Activated T-cell treated with anti-CD3 and anti-CD28 coated beads, Interleukin-2, amount 50 U/mL, for 72 hours (primary cell): ENCODE data around the gene CCL22. TPM values are rescaled to one million over a fixed set of nuclear protein-coding genes. Genes with fewer than 3 reads are reported as not detected.
A peak's percentile ranks its signal among the peaks of the same experiment; 100 is the strongest.
"Not testable (repeated sequence)": the region's sequence is repeated elsewhere in the genome, so short reads cannot be mapped to it uniquely, and the experiment has no call there.

ENCODE experiments used
- ATAC-seq, 2 donors: fragments of 150-1000 bp; cut with Tn5 transposase; replicated peaks in 1 of 2; 2 replicates each; pipeline ENCODE4 v1.10.0; 2021; ENCODE audit warnings: moderate library complexity in 2 of 2, mild to moderate bottlenecking in 1 of 2
- DNase-seq, 2 donors: peaks; one replicate each; pipeline ENCODE4 v3.0.0; 2021 to 2022; ENCODE audit warnings: mixed read lengths in 1 of 2
- H3K27ac Mint-ChIP-seq: one replicate; pipeline ENCODE4 v1.8.0; 2022; ENCODE audit warnings: mild to moderate bottlenecking, moderate library complexity, mixed read lengths
- H3K27me3 Mint-ChIP-seq: one replicate; pipeline ENCODE4 v1.8.0; 2022; ENCODE audit warnings: low read depth, mixed read lengths
- H3K36me3 Mint-ChIP-seq, 2 donors: one replicate each; pipeline ENCODE4 v1.8.0; 2022; ENCODE audit warnings: mixed read lengths in 2 of 2, mild to moderate bottlenecking in 1 of 2; ENCODE audit not compliant: insufficient read depth in 2 of 2
- H3K4me1 Mint-ChIP-seq: one replicate; pipeline ENCODE4 v1.8.0; 2022; ENCODE audit warnings: low read depth, mixed read lengths
- H3K4me3 Mint-ChIP-seq, 2 donors: one replicate each; pipeline ENCODE4 v1.8.0; 2022; ENCODE audit warnings: mild to moderate bottlenecking in 2 of 2, mixed read lengths in 2 of 2, moderate library complexity in 2 of 2
- H3K9me3 Mint-ChIP-seq, 2 donors: one replicate each; pipeline ENCODE4 v1.8.0; 2022; ENCODE audit warnings: mixed read lengths in 2 of 2
- total RNA-seq, 2 donors: library from RNA; stranded (reverse); gene quantifications; one replicate each; pipeline ENCODE4 v1.2.3, GENCODE V29; 2022

The CCL22 gene
- total RNA-seq, 2 donors from 2014 or later, result 4.6 to 8.0 TPM

GRCh38 chr16:57373117-57373947 lies 14.7 kb downstream of the CCL22 start:
- Mint-ChIP-seq H3K4me1 (peaks cover 25% of the 10 kb centered on the region), H3K36me3 (no peaks in the 10 kb centered on the region), H3K27me3 (peaks cover 11% of the 10 kb centered on the region), H3K4me3 (no peak overlapping the region), H3K9me3 (peaks cover 0 to 2% of the 10 kb centered on the region in 2 donors), H3K27ac (no peak overlapping the region)
- ATAC-seq (no peak), DNase-seq (no peak)

DNA sequence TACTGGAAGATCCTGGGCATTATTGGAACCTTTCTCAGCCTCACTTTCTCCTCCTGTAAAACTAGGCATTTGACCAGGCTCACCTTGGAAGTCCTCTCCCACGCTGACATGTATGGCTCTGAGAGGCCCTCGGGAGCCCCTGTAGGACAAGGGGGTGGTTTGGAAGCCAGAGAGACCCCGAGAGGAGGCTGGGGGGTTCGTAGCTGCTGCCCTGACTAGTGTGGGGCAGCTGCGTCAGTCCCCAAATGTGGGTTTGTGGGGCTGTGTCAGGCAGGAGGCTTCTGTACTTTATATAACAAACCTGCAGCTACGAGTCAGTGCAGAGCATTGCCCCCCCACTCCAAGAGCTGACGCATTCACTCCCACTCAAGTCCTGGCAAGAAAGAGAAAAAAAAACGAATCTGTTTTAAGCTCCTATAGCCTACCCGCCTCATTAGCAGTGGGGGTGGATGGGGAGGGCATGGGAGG lies 15.5 kb downstream of the CCL22 start:
- Mint-ChIP-seq H3K9me3 (peaks cover 0 to 2% of the 10 kb centered on the region in 2 donors), H3K4me1 (peaks cover 29% of the 10 kb centered on the region), H3K27me3 (peaks cover 11% of the 10 kb centered on the region), H3K4me3 (no peak overlapping the region), H3K27ac (no peak overlapping the region), H3K36me3 (no peaks in the 10 kb centered on the region)
- ATAC-seq (no peak), DNase-seq (peak in 1 of 2 donors; percentile 18)

GRCh38 chr16:57374925-57375465 lies 16.4 kb downstream of the CCL22 start:
- not testable (repeated sequence) for H3K27ac Mint-ChIP-seq, H3K9me3 Mint-ChIP-seq
- peaks cover 11% of the 10 kb centered on the region for H3K27me3 Mint-ChIP-seq

DNA sequence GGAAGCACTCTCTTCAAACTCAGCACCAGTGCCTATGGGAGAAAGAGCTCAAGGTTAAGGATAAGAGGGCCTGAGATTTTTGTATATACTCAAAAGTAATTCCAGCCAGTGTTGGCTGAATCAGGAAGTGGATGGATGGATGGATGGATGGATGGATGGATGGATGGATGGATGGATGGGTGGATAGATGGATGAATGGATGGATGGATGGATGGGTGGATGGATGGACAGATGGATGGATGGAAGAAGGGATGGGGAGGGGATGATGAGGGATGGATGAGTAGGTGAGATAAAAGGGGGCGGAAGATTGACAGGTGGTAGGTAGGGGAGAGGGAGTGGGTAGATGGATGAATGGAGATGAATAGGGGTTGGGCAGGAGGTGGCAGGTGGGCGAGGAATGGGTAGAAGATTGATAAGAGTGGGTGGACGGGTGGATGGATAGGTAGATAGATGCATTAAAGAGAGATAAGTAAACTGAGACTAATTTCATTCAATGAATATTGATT lies 17.8 kb downstream of the CCL22 start:
- peak overlapping the region; percentile 15 for H3K27ac Mint-ChIP-seq

More at GRCh38 chr16:57374925-57375465, 16.4 kb downstream of the CCL22 start:
- H3K4me3 Mint-ChIP-seq, DNase-seq, H3K36me3 Mint-ChIP-seq, ATAC-seq: not testable (repeated sequence)
- H3K4me1 Mint-ChIP-seq, result peaks cover 29% of the 10 kb centered on the region

DNA sequence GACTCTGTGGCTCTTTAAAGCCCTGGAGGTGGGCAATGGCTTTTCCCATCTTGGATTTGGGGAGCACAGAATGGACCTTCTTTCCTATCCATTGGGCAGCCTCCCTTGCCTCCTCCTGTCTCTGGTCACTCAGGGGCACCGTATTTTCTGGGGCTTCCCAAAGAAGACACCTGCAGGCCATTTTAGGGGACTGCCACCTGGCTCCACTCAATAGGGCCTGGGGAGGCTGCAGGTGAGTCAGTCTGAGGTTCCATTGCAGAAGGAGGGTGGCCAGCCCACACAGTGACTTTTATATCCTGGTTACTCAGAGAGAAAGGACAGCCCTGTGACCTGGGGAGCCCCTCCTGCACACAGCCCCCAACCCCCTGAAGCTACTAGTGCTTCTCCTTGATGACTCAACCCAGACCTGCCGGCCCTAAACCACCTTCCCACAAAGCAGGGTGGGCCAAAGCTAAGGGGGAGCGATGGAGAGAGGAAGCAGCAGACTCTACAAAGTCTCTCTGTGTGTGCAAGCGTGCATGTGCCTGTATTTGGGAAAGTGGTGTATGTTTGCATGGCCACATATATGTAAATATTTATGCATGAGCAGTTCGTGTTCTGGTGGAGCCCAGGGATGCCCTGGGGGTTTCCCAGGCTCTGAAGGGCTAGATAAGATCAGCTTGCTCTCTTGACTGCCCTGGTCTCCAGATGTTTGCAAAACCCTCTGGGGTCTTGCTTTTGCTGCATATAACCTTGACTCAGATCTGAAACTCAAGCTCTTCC lies 18.7 kb downstream of the CCL22 start:
- peaks cover 11% of the 10 kb centered on the region for H3K27me3 Mint-ChIP-seq
- peak overlapping the region; percentile 26 to 60 for H3K4me3 Mint-ChIP-seq
- peak; percentile 72 to 85 for DNase-seq
- H3K36me3 Mint-ChIP-seq, result no peaks in the 10 kb centered on the region
- H3K9me3 Mint-ChIP-seq, result peaks cover 0 to 2% of the 10 kb centered on the region in 2 donors
- peak; percentile 95 for ATAC-seq
- H3K4me1 Mint-ChIP-seq, result peaks cover 42% of the 10 kb centered on the region
- H3K27ac Mint-ChIP-seq, result no peak overlapping the region

More for the DNA sequence above, 17.8 kb downstream of the CCL22 start:
- Mint-ChIP-seq H3K4me3 (peak overlapping the region in 1 of 2 donors; percentile 36), H3K9me3 (peaks cover 0 to 2% of the 10 kb centered on the region in 2 donors), H3K4me1 (peaks cover 37% of the 10 kb centered on the region), H3K27me3 (peaks cover 11% of the 10 kb centered on the region), H3K36me3 (no peaks in the 10 kb centered on the region)
- DNase-seq, result no peak
- ATAC-seq, result no peak

GRCh38 chr16:57379579-57379978 lies 21.0 kb downstream of the CCL22 start:
- no peaks in the 10 kb centered on the region for H3K36me3 Mint-ChIP-seq
- no peak for DNase-seq
- peaks cover 15% of the 10 kb centered on the region for H3K27me3 Mint-ChIP-seq
- ATAC-seq, result no peak
- peaks cover 42% of the 10 kb centered on the region for H3K4me1 Mint-ChIP-seq
- H3K4me3 Mint-ChIP-seq, result no peak overlapping the region
- peaks cover 0 to 2% of the 10 kb centered on the region in 2 donors for H3K9me3 Mint-ChIP-seq
- no peak overlapping the region for H3K27ac Mint-ChIP-seq

- no peak for ATAC-seq
Observed at GRCh38 chr16:57380671-57381462, 22.3 kb downstream of the CCL22 start.

GRCh38 chr16:57381791-57382534 lies 23.4 kb downstream of the CCL22 start:
- Mint-ChIP-seq H3K27ac (no peak overlapping the region), H3K36me3 (no peaks in the 10 kb centered on the region), H3K4me3 (no peak overlapping the region), H3K4me1 (peaks cover 30% of the 10 kb centered on the region), H3K27me3 (peaks cover 6% of the 10 kb centered on the region), H3K9me3 (no peaks in the 10 kb centered on the region)
- DNase-seq (no peak), ATAC-seq (no peak)

More at GRCh38 chr16:57380671-57381462, 22.3 kb downstream of the CCL22 start:
- DNase-seq, result no peak
- H3K36me3 Mint-ChIP-seq, result no peaks in the 10 kb centered on the region
- H3K4me1 Mint-ChIP-seq, result peaks cover 41% of the 10 kb centered on the region
- peaks cover 0 to 2% of the 10 kb centered on the region in 2 donors for H3K9me3 Mint-ChIP-seq
- H3K4me3 Mint-ChIP-seq, result no peak overlapping the region
- no peak overlapping the region for H3K27ac Mint-ChIP-seq
- peaks cover 14% of the 10 kb centered on the region for H3K27me3 Mint-ChIP-seq

DNA sequence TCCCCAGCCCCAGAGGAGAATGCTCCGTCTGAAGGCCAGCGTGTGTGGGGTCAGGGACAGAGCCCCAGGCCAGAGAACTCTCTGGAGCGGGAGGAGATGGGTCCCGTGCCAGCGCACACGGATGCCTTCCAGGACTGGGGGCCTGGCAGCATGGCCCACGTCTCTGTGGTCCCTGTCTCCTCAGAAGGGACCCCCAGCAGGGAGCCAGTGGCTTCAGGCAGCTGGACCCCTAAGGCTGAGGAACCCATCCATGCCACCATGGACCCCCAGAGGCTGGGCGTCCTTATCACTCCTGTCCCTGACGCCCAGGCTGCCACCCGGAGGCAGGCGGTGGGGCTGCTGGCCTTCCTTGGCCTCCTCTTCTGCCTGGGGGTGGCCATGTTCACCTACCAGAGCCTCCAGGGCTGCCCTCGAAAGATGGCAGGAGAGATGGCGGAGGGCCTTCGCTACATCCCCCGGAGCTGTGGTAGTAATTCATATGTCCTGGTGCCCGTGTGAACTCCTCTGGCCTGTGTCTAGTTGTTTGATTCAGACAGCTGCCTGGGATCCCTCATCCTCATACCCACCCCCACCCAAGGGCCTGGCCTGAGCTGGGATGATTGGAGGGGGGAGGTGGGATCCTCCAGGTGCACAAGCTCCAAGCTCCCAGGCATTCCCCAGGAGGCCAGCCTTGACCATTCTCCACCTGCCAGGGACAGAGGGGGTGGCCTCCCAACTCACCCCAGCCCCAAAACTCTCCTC lies 24.1 kb downstream of the CCL22 start:
- peaks cover 6% of the 10 kb centered on the region for H3K27me3 Mint-ChIP-seq
- ATAC-seq (no peak), DNase-seq (no peak)
- H3K9me3 Mint-ChIP-seq, result no peaks in the 10 kb centered on the region
- H3K27ac Mint-ChIP-seq, result no peak overlapping the region
- no peak overlapping the region for H3K4me3 Mint-ChIP-seq
- H3K4me1 Mint-ChIP-seq, result peaks cover 27% of the 10 kb centered on the region
- H3K36me3 Mint-ChIP-seq, result no peaks in the 10 kb centered on the region

DNA sequence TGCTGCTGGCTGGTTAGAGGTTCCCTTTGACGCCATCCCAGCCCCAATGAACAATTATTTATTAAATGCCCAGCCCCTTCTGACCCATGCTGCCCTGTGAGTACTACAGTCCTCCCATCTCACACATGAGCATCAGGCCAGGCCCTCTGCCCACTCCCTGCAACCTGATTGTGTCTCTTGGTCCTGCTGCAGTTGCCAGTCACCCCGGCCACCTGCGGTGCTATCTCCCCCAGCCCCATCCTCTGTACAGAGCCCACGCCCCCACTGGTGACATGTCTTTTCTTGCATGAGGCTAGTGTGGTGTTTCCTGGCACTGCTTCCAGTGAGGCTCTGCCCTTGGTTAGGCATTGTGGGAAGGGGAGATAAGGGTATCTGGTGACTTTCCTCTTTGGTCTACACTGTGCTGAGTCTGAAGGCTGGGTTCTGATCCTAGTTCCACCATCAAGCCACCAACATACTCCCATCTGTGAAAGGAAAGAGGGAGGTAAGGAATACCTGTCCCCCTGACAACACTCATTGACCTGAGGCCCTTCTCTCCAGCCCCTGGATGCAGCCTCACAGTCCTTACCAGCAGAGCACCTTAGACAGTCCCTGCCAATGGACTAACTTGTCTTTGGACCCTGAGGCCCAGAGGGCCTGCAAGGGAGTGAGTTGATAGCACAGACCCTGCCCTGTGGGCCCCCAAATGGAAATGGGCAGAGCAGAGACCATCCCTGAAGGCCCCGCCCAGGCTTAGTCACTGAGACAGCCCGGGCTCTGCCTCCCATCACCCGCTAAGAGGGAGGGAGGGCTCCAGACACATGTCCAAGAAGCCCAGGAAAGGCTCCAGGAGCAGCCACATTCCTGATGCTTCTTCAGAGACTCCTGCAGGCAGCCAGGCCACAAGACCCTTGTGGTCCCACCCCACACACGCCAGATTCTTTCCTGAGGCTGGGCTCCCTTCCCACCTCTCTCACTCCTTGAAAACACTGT lies 25.0 kb downstream of the CCL22 start:
- H3K9me3 Mint-ChIP-seq, result no peaks in the 10 kb centered on the region
- H3K27ac Mint-ChIP-seq, result no peak overlapping the region
- H3K4me1 Mint-ChIP-seq, result peaks cover 22% of the 10 kb centered on the region
- no peak for ATAC-seq
- peaks cover 6% of the 10 kb centered on the region for H3K27me3 Mint-ChIP-seq
- no peaks in the 10 kb centered on the region for H3K36me3 Mint-ChIP-seq
- DNase-seq, result no peak
- no peak overlapping the region for H3K4me3 Mint-ChIP-seq
